ENCODE results near the gene TTC34.

- TF ChIP-seq EZH2 (IDR thresholded peaks at IDR 0.05; ENCODE audit: low read depth) (no peak), CTCF (conservative IDR thresholded peaks at IDR 0.05) (no peak)
These were observed 183.5 kb downstream of the TTC34 start for GRCh38 chr1:2617971-2618470.

Data from PC-9 (cell line).